GM18511 (cell line): ENCODE data around the gene MRPS2.

Experiments used
- ATAC-seq: cut with Tn5 transposase; IDR thresholded peaks from one replicate; pipeline ENCODE4 v1.9.1; 2021; ENCODE audit warnings: mild to moderate bottlenecking, moderate library complexity; ENCODE audit not compliant: unreplicated experiment

The MRPS2 gene

GRCh38 chr9:135480071-135480939 is 20.2 kb upstream of the MRPS2 start:
- no peak for ATAC-seq

- no peak for ATAC-seq
Observed at GRCh38 chr9:135480940-135481310, 19.6 kb upstream of the MRPS2 start.

- ATAC-seq: no peak
Observed at GRCh38 chr9:135482015-135482754, 18.3 kb upstream of the MRPS2 start.

DNA sequence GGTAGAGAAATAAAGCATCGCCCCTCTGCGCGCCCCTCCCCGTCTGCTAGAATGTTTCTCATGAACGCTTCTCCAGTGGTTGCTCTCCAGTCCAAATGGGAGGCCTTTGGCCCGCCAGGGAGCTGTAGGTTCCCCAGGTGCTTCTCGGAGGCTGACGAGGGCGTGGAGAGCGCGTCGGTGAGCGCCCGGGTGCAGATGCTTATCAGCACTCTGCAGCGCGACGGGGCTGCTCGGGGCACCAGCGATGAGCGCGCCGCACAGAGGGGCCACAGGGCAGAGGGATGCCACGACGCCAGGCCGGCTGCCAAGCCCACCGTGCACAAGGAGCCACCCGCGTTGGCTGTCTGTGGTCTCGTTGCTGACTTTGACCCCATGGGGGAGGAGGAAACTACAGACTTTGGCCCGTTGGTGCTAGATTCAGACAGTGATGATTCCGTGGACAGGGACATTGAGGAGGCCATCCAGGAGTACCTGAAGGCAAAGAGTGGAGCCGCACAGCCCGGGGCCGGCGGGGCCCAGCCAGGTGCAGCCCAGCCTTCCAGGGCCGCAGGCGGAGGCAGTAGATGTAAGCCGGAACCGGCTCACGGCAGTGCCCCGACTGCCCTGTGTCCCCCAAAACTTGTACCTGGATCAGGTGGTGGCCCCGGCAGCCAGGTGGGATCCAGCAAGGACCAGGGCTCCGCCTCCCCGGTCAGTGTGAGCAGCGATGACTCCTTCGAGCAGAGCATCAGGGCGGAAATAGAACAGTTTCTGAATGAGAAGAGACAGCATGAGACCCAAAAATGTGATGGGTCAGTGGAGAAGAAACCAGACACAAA is 15.8 kb upstream of the MRPS2 start:
- ATAC-seq: no peak

DNA sequence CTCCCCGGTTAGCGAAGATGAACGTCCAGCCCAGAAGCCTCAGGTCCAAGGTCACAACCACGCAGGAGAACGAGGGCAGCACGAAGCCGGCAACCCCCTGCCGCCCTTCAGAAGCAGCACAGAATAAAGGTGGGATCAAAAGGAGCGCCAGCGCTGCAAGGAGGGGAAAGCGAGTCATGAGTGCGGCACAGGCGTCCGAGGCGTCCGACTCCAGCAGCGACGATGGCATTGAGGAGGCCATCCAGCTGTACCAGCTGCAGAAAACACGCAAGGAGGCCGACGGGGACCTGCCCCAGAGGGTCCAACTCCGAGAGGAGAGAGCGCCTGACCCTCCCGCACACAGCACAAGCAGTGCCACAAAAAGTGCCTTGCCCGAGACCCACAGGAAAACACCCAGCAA is 15.1 kb upstream of the MRPS2 start:
- no peak for ATAC-seq

DNA sequence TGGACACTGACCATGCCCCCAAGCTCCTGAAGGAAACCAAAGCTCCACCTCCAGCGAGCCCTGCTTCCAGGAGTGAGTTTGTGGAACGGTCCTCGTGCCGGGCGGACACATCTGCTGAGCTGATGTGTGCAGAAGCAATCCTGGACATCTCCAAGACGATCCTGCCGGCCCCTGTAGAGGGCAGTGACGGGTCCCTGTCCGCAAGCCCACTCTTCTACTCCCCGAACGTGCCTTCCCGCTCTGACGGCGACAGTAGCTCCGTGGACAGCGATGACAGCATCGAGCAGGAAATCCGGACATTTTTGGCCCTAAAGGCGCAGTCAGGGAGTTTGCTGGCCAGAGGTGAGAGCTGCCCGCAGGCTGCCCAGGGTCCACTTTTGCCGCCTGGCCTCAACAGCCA is 14.7 kb upstream of the MRPS2 start:
- no peak for ATAC-seq

- no peak for ATAC-seq
Observed at GRCh38 chr9:135486267-135487065, 14.0 kb upstream of the MRPS2 start.

GRCh38 chr9:135487281-135488012 is 13.0 kb upstream of the MRPS2 start:
- no peak for ATAC-seq

DNA sequence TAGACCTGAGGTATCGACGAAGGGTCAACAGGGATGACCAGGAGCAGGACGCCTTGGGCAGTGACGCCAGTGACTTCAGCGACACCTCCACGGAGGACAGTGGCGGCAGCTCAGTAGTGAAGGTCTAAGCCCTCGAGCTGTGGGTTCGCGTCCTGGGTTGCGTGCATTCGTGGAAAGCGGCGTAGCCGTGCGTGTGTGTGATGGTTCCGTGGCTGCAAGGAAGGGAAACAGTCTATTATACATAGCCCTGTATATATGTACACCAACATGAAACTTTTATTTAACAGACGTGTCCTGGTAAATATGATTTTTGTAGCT is 12.5 kb upstream of the MRPS2 start:
- ATAC-seq: no peak

DNA sequence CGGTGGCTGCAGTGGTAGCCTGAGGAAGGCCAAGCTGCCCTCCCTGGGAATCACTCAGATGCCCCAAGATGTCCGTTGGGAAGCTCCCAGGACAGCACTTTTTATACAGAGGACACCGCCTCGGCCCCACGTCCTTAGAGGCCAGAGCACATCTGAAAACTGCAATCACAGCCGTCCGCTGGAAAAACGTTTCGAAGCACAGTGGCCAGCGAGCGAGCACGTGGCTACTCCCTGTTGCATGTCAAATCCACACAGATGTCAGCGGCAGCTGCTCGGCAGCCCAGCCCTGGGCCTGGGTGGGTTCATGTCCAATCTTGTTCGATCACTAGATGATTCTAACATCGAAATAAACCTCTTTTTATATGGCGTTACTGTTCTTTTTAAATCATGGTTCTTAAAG is 12.0 kb upstream of the MRPS2 start:
- no peak for ATAC-seq

DNA sequence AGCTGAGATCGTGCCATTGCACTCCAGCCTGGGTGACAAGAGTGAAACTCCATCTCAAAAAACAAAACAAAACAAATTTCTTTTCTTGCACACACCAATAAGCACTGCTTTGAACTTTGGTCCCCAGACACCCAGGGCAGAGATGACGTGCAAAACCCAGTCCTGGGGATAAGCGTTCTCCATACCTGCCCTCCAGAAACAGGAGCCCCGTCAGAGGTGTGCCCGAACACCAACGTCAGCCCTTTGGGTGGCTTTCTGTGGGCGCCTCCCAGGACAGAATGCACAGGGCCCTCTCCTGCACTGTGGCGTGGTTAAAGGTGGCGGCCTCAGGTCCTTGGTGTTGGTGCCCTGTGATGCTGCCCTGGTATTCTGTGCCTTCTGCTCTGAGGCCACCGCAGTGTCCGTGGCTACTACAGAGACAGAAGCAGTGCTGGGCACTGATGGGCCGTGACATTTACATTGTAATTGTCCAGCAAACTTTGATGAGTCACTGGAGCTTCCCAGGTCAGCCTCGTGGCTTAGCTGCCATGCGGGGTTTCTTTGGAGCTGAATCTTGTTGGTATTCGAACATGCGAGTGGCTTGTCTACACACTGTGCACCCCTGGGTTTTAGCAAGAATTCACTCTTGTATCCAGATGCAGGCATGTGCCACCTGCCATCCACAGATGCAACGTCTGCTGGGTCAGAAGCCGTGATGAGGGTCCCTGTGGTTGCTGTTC is 11.1 kb upstream of the MRPS2 start:
- ATAC-seq: no peak

DNA sequence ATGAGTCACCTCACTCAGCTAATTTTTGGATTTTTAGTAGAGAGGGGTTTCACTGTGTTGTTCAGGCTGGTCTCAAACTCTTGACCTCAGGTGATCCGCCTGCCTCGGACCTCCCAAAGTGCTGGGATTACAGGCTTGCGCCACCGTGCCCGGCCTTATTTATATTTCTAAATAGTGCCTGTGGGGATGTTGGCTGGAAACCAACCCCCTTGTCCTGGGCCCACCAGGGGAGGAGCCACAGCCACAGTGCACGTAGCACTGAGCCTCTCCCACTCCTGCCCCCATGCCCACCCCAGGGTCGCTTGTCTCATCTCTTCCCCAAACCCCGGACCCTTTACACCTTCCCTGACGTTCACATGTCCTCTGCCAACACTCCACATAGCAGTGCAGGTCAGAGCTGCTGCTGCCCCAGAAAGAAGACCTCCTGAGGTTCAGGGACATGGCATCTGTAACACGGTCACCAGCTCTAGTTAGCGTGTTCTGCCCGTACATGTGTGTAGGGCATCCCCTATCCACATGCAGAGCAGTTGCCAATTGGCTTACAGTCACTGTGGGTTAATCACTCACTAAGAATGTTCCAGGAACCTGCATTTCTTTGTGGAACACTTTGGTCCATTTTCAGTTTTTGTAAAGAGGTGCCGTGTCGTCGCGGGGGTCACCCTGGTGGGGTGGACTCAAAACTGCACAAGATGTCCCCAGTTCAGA is 10.2 kb upstream of the MRPS2 start:
- no peak for ATAC-seq

DNA sequence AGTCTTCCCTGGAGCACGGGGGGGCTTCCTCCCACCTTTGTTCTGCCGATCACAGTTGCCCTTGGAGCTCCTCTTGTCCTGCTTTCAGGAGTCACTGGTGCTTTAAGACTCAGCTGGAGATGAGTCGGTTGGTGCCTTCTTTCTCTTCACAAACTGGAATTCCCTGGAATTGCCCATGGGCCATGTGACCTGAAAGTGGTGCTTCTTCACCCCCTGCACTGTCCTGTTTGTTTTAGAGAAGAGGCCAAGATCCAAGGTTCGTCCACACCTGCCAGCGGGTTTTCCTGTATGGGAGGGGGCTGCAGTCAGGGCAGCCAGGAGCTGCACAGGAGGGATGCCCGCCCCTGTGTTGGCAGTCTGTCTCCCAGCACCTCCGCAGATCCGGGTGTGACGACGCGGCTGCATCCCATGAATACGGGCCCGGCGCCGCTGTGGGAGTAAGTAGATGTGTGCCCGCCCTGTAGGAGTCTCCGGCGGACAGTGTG is 9.5 kb upstream of the MRPS2 start:
- ATAC-seq: no peak

DNA sequence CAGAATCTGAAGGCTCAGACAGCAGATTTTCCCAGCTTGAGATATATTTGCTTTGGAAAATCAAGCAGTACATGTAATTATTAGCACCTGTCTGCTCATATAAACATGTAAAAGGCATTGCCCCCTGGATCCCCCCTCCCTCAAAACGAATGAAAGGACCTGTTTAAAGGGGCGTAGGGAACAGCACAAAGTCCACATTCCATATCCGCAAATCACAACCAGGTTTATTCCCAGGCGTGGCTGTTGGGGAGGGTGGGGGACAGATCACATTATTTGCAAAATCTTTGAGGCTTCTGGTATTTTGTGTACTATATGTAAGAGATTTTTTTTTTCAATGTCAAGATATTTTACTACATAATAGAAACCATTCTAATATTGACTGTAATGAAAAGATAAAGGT is 8.7 kb upstream of the MRPS2 start:
- ATAC-seq: no peak

DNA sequence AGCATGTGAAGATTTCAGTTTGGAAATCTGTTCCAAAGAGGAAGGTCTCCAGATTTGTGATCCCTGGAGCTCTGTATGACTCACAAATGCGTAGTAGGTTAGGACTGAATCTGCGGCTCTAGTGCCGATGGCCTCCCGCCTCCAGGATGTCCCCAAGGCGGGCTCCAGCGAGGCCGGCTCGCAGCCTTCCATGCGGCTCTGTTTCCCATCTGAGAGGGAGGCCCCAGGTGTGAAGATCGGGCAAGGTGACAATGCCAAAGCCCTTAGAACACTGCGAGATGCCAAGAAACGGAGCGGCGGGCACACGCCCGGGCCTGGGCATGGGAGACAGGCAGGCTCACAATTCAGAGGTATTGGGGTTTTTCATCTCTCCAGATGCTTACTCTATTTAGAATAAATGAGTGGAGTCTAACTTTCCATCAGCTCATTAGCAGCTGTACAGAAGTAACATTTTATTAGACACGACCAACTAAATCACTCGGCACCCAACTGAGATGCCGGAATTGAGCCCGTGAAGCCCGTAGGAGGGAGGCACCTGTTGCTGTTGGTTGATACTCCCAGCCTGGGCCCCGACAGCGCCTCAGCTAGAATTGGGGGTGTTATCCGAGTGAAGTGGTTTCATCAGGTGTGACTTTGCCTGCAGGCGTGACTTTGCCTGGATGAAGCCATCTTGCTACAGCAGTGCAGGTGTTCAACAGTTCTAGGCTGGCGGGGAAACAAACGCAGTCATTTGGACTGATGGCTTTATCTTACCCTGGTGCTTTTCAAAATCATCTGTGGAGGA is 7.4 kb upstream of the MRPS2 start:
- no peak for ATAC-seq

DNA sequence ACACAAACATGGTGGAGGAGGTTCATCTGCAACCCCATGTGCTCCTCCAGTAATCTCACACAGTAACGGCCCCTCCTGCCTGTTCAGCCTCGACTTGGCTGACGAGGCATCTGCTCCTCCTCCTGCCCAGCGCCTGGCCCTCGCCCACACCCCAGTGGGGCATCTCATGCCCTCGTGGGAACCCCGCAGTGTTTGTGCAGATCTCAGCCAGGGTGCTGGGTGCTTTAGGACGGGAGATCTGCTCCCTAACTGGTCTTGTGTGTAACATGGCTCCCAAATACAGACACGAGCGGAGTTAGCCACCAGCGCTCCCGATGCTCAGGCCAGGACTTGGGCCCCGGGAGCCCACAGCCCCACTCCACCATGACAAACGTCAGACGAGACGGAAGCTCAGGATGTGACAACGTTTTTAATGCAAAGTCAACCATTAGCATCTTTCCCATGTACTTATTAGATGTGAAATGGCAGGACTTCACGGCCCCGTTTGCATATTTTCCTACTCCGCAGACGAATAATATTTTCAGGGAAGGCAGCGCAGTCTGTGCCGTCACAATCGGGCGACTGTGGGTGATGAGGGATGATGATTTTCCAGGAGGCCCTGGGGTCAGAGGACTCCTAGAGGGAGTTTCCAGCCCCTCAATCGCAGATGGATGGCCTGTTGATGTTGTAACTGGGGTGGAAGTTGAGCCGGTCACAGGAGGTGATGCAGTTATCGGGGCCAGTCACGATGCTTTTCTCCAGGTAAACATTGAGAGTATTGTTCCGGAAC is 5.5 kb upstream of the MRPS2 start:
- ATAC-seq: no peak

DNA sequence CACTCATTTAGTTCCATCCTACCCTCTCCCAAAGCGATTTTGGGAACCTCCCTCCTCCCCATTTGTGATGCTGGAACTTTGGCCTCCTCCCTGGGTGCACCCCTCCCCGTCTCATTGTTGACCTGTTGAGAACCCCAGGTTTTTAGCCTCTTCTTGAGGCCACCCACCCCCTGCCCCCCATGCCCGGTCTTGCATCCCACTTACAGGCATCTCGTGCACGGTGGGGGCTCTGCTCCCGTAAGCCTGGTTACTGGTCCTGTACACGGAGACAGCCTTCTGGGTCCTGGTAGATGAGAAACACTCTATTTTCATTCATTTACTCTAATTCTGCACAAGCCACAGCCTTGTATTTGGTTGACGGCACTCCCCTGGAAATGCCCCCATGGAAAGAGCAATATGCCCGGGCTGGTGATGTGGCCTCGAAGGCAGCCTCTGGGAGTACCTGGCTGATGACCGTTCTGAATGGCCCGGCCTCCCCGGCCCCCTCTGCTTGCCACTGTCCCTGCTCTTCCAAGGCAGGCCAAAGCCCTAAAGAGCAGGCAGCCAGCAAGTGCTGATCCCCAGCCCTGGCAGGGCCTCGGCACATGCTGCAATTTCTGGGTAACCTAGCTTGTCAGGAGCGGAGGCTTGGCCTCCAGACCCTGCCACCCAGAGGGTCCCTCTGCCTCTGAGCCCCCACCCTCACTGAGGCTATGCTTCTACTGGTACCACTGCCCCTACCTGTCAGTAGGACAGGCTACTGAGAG is 1.9 kb upstream of the MRPS2 start:
- ATAC-seq: no peak
